ENCODE data around the gene SH3GL2.

SH3GL2 gene

GRCh38 chr9:17665450-17665849, 86.6 kb downstream of the SH3GL2 start:
- DNase-seq, result no peak

- no peak for DNase-seq
These were observed 90.3 kb downstream of the SH3GL2 start for GRCh38 chr9:17669206-17669605.

GRCh38 chr9:17682684-17683083, 103.8 kb downstream of the SH3GL2 start:
- DNase-seq, result no peak

- DNase-seq, result no peak
These were observed 110.0 kb downstream of the SH3GL2 start for GRCh38 chr9:17688834-17689233.

- no peak for DNase-seq
These were observed 115.5 kb downstream of the SH3GL2 start for GRCh38 chr9:17694336-17694735.

- DNase-seq, result no peak
These were observed 116.6 kb downstream of the SH3GL2 start for GRCh38 chr9:17695482-17695881.

GRCh38 chr9:17699615-17700330, 120.9 kb downstream of the SH3GL2 start:
- no peak for DNase-seq

GRCh38 chr9:17706347-17706746, 127.5 kb downstream of the SH3GL2 start:
- DNase-seq, result no peak

GRCh38 chr9:17719053-17719452, 140.2 kb downstream of the SH3GL2 start:
- no peak for DNase-seq

GRCh38 chr9:17721954-17722353, 143.1 kb downstream of the SH3GL2 start:
- no peak for DNase-seq

GRCh38 chr9:17723656-17724055, 144.8 kb downstream of the SH3GL2 start:
- DNase-seq, result no peak

GRCh38 chr9:17725399-17726010, 146.6 kb downstream of the SH3GL2 start:
- peak; percentile 36 for DNase-seq

- no peak for DNase-seq
These were observed 147.4 kb downstream of the SH3GL2 start for GRCh38 chr9:17726298-17726697.

GRCh38 chr9:17730899-17731298, 152.0 kb downstream of the SH3GL2 start:
- DNase-seq, result no peak

- DNase-seq, result no peak
These were observed 152.4 kb downstream of the SH3GL2 start for GRCh38 chr9:17731308-17731707.

- DNase-seq, result no peak
These were observed 155.8 kb downstream of the SH3GL2 start for GRCh38 chr9:17734674-17735073.

GRCh38 chr9:17735859-17736258, 157.0 kb downstream of the SH3GL2 start:
- no peak for DNase-seq

- DNase-seq, result no peak
These were observed 160.2 kb downstream of the SH3GL2 start for GRCh38 chr9:17739022-17739421.

- no peak for DNase-seq
These were observed 160.9 kb downstream of the SH3GL2 start for GRCh38 chr9:17739736-17740135.

- no peak for DNase-seq
These were observed 163.2 kb downstream of the SH3GL2 start for GRCh38 chr9:17742067-17742466.

- DNase-seq, result no peak
These were observed 165.9 kb downstream of the SH3GL2 start for GRCh38 chr9:17744786-17745185.

- DNase-seq, result no peak
These were observed 171.4 kb downstream of the SH3GL2 start for GRCh38 chr9:17750269-17750668.

- DNase-seq, result no peak
These were observed 172.6 kb downstream of the SH3GL2 start for GRCh38 chr9:17751486-17751885.

- DNase-seq, result no peak
These were observed 173.2 kb downstream of the SH3GL2 start for GRCh38 chr9:17752021-17752420.

- DNase-seq, result no peak
These were observed 178.9 kb downstream of the SH3GL2 start for GRCh38 chr9:17757816-17758215.
